Heart right ventricle (tissue), 16 donors: Measurements from ENCODE around the gene DLST. TPM values are rescaled to one million over a fixed set of nuclear protein-coding genes. Genes with fewer than 3 reads are reported as not detected.

ENCODE experiments used
- ATAC-seq, 8 donors: fragments of 200-7000 bp; cut with Tn5 transposase; one replicate each; pipeline ENCODE4 v1.9.1; 2020; ENCODE audit warnings: mild to moderate bottlenecking in 8 of 8, moderate library complexity in 8 of 8, moderate number of reproducible peaks in 1 of 8
- DNase-seq, 2 donors: peaks; one replicate each; pipeline ENCODE4 v3.0.0-alpha.2; 2020
- H3K27ac ChIP-seq, 10 donors: fragments of 200-600 bp; sonication (generic) in 2 of 10; one replicate each; pipeline versions ENCODE4 v1.5.0 to v1.8.0; 2020 to 2022; ENCODE audit warnings: mild to moderate bottlenecking in 3 of 10
- H3K27me3 ChIP-seq, 7 donors: fragments of 200-600 bp; one replicate each; pipeline ENCODE4 v1.8.0; 2021 to 2022; ENCODE audit warnings: mild to moderate bottlenecking in 2 of 7
- H3K36me3 ChIP-seq, 9 donors: fragments of 200-600 bp; sonication (generic) in 1 of 9; one replicate each; pipeline versions ENCODE4 v1.5.0 to v1.8.0; 2020 to 2022; ENCODE audit warnings: mild to moderate bottlenecking in 2 of 9
- H3K4me1 ChIP-seq, 9 donors: fragments of 200-600 bp; sonication (generic) in 1 of 9; one replicate each; pipeline versions ENCODE4 v1.5.0 to v1.8.0; 2020 to 2022; ENCODE audit warnings: mild to moderate bottlenecking in 4 of 9
- H3K4me3 ChIP-seq, 10 donors: fragments of 200-600 bp; sonication (generic) in 2 of 10; one replicate each; pipeline versions ENCODE4 v1.5.0 to v1.8.0; 2020 to 2022; ENCODE audit warnings: mild to moderate bottlenecking in 7 of 10, moderate library complexity in 2 of 10
- H3K9me3 ChIP-seq, 11 donors: fragments of 200-600 bp in 10 of 11; sonication (generic) in 2 of 11; one replicate each; pipeline versions ENCODE4 v1.5.0 to v1.8.0; 2013 to 2022; ENCODE audit warnings: mild to moderate bottlenecking in 2 of 11, control low read depth in 1 of 11, moderate library complexity in 1 of 11
- CTCF ChIP-seq, 9 donors: fragments of 200-600 bp; sonication (generic) in 2 of 9; IDR thresholded peaks; one replicate each; pipeline versions ENCODE4 v1.5.0 to v1.8.0; 2021 to 2022; ENCODE audit warnings: antibody characterized with exemption in 9 of 9, mild to moderate bottlenecking in 5 of 9, moderate library complexity in 1 of 9
- whole genome bisulfite sequencing, 2 donors: extraction: QIAGEN DNeasy Blood & Tissue Kit; methylation state at CpG; one replicate each; pipeline ENCODE4 v1.1.7; 2013; ENCODE audit warnings: inconsistent platforms in 1 of 2; 5-methylcytosine and 5-hydroxymethylcytosine counted together
- intact Hi-C, 10 donors: fragments of 100-400 bp; cut with DNase I; formaldehyde crosslinking; loops; one replicate each; pipeline versions ENCODE4 v1.11.1 to v1.14.2; 2022
- polyA plus RNA-seq, 2 donors: library from polyadenylated mRNA; stranded (reverse); fragments of 200-250 nt; gene quantifications; one replicate each; pipeline ENCODE4 v1.2.3, GENCODE V29; 2013
- total RNA-seq, 10 donors: library from RNA; stranded (reverse); fragmentation: NEBNext Ultra II Directional in 3 of 10; extraction: Animal tissue kit (Norgen Biotek cat#: 25700) in 3 of 10; gene quantifications; one replicate each; pipeline versions ENCODE4 v1.2.1 to v1.2.4, GENCODE V29; 2021 to 2023
- donor health status: Arrhythmogenic right ventricular cardiomyopathy.
- donor health status: ischemic (EF 13 %, LVEDD 7.1; RV severe dilation, severe dysfunction).
- donor health status: healthy with polysubstance abuse.
- donor health status: DM: no; HTN: yes; CAD: no.
- donor health status: DM: no; HTN: no; CAD: no.
- donor health status: ischemic (EF 25% LVEDD 6.9; RV normal size, moderate dysfunction).
- donor health status: ischemic (EF 25% LVEDD 5.7; RV mildly dilated, moderate dysfunction).
- donor health status: healthy.
- donor health status: DM: yes; HTN: yes; CAD: no.
- donor health status: Ischemic cardiomyopathy.
- donor health status: ischemic (EF 35%, LVEDD 5.7; RV mildly dilated, moderate dysfunction).
- donor health status: nonischemic (EF 11% LVEDD 7.7; RV severe dilation, severe dysfunction).
- donor health status: DM: yes; HTN: yes; CAD: no.
- donor health status: PGD.
- donor health status: ischemic (EF 29% LVEDD 5.4; RV normal size, mild dysfunction).
- donor health status: nonischemic (EF 23%, LVEDD 6.1; RV moderate dilation, normal function).

The DLST gene
- total and polyA plus RNA-seq, 12 donors, result 52.5 to 273 (median 226) TPM

GRCh38 chr14:74917178-74917543 lies 35.4 kb downstream of the DLST start:
- WGBS, 2 donors, result 82 to 83% methylated on average over 5 of the region's 5 CpGs
- H3K36me3 ChIP-seq, result peaks cover 0 to 8% (median 0%) of the 10 kb centered on the region in 9 donors
- H3K4me3 ChIP-seq, result no peak overlapping the region
- peaks cover 25 to 58% (median 45%) of the 10 kb centered on the region in 9 donors for H3K4me1 ChIP-seq
- no peaks in the 10 kb centered on the region for H3K27me3 ChIP-seq
- no peaks in the 10 kb centered on the region for H3K9me3 ChIP-seq
- DNase-seq, result no peak
- intact Hi-C loops, result loop anchor here in 4 of 10 donors (5.0 to 10.0 kb wide), 3 partner anchors 168 to 388 kb away; no protein-coding TSS in a partner anchor
- no peak for TF ChIP-seq CTCF (IDR thresholded peaks at IDR 0.05)
- H3K27ac ChIP-seq, result peak overlapping the region; percentile 40 to 90 (median 82)
- ATAC-seq, result peak in 5 of 8 donors; percentile 4 to 18 (median 10)

GRCh38 chr14:74917646-74918081 lies 35.9 kb downstream of the DLST start:
- H3K27ac ChIP-seq, result peak overlapping the region; percentile 40 to 90 (median 82)
- H3K36me3 ChIP-seq, result peaks cover 0 to 8% (median 0%) of the 10 kb centered on the region in 9 donors
- WGBS, 2 donors, result 8 to 13% methylated on average over 13 of the region's 13 CpGs
- peaks cover 25 to 63% (median 49%) of the 10 kb centered on the region in 9 donors for H3K4me1 ChIP-seq
- peak in 2 of 9 donors; percentile 10 to 12 for TF ChIP-seq CTCF (IDR thresholded peaks at IDR 0.05)
- no peaks in the 10 kb centered on the region for H3K9me3 ChIP-seq
- peak; percentile 57 to 77 (median 64) for ATAC-seq
- DNase-seq, result peak; percentile 66 to 78
- H3K27me3 ChIP-seq, result peaks cover 0 to 3% (median 0%) of the 10 kb centered on the region in 7 donors
- peak overlapping the region in 1 of 10 donors; percentile 13 for H3K4me3 ChIP-seq
- intact Hi-C loops, result loop anchor here in 4 of 10 donors (5.0 to 10.0 kb wide), 3 partner anchors 167 to 387 kb away; no protein-coding TSS in a partner anchor

- Histone ChIP-seq H3K4me1 (peaks cover 25 to 69% (median 56%) of the 10 kb centered on the region in 9 donors), H3K4me3 (no peak overlapping the region), H3K36me3 (peaks cover 0 to 8% (median 0%) of the 10 kb centered on the region in 9 donors), H3K27me3 (peaks cover 0 to 11% (median 0%) of the 10 kb centered on the region in 7 donors), H3K27ac (peak overlapping the region in 9 of 10 donors; percentile 73 to 90 (median 83)), H3K9me3 (no peaks in the 10 kb centered on the region)
- DNase-seq (no peak), ATAC-seq (no peak)
- no peak for TF ChIP-seq CTCF (IDR thresholded peaks at IDR 0.05)
- intact Hi-C loops, result loop anchor here in 4 of 10 donors (5.0 to 10.0 kb wide), 3 partner anchors 166 to 386 kb away; no protein-coding TSS in a partner anchor
- 94 to 97% methylated on average over 9 of the region's 9 CpGs for WGBS, 2 donors
These were observed 36.7 kb downstream of the DLST start for GRCh38 chr14:74918380-74918779.

- ATAC-seq (no peak), DNase-seq (no peak)
- 90 to 93% methylated on average over 22 of the region's 22 CpGs for WGBS, 2 donors
- no peaks in the 10 kb centered on the region for H3K9me3 ChIP-seq
- H3K27me3 ChIP-seq, result peaks cover 0 to 14% (median 0%) of the 10 kb centered on the region in 7 donors
- intact Hi-C loops, result loop anchor here in 4 of 10 donors (5.0 to 10.0 kb wide), 3 partner anchors 165 to 385 kb away; no protein-coding TSS in a partner anchor
- peaks cover 19 to 61% (median 45%) of the 10 kb centered on the region in 9 donors for H3K4me1 ChIP-seq
- no peak for TF ChIP-seq CTCF (IDR thresholded peaks at IDR 0.05)
- H3K27ac ChIP-seq, result no peak overlapping the region
- peaks cover 0 to 8% (median 0%) of the 10 kb centered on the region in 9 donors for H3K36me3 ChIP-seq
- no peak overlapping the region for H3K4me3 ChIP-seq
These were observed 37.9 kb downstream of the DLST start for GRCh38 chr14:74919421-74920165.
